ENCODE results near the gene ADAR.

Gene ADAR

GRCh38 chr1:154614901-154615300 lies 6.9 kb upstream of the ADAR start:
- no peak for DNase-seq

- DNase-seq, result no peak
Observed at GRCh38 chr1:154614247-154614646, 6.3 kb upstream of the ADAR start.

GRCh38 chr1:154611150-154611862 lies 3.3 kb upstream of the ADAR start:
- DNase-seq, result no peak

GRCh38 chr1:154609398-154610380 lies 1.7 kb upstream of the ADAR start:
- DNase-seq, result no peak

GRCh38 chr1:154608397-154609270 lies 648 bp upstream of the ADAR start:
- peak in 1 of 2 donors; percentile 8 for DNase-seq

- DNase-seq, result peak; percentile 19 to 33
Observed at GRCh38 chr1:154607106-154607608, 829 bp downstream of the ADAR start.

- DNase-seq, result peak; percentile 50 to 73
Observed at GRCh38 chr1:154605534-154605933, 2.5 kb downstream of the ADAR start.

GRCh38 chr1:154603317-154603716 lies 4.7 kb downstream of the ADAR start:
- DNase-seq, result no peak

- no peak for DNase-seq
Observed at GRCh38 chr1:154599658-154600057, 8.3 kb downstream of the ADAR start.

GRCh38 chr1:154598871-154599635 lies 8.9 kb downstream of the ADAR start:
- no peak for DNase-seq

- DNase-seq, result no peak
Observed at GRCh38 chr1:154595621-154596020, 12.4 kb downstream of the ADAR start.

GRCh38 chr1:154594811-154595210 lies 13.2 kb downstream of the ADAR start:
- DNase-seq, result no peak

GRCh38 chr1:154593390-154593789 lies 14.6 kb downstream of the ADAR start:
- no peak for DNase-seq

GRCh38 chr1:154591206-154591605 lies 16.8 kb downstream of the ADAR start:
- no peak for DNase-seq

- DNase-seq, result no peak
Observed at GRCh38 chr1:154590756-154591155, 17.2 kb downstream of the ADAR start.

GRCh38 chr1:154589780-154590179 lies 18.2 kb downstream of the ADAR start:
- no peak for DNase-seq

- no peak for DNase-seq
Observed at GRCh38 chr1:154586641-154587040, 21.3 kb downstream of the ADAR start.

- DNase-seq, result no peak
Observed at GRCh38 chr1:154586231-154586630, 21.8 kb downstream of the ADAR start.

GRCh38 chr1:154584267-154584994 lies 23.6 kb downstream of the ADAR start:
- DNase-seq, result no peak

GRCh38 chr1:154583773-154584172 lies 24.2 kb downstream of the ADAR start:
- DNase-seq, result no peak

- no peak for DNase-seq
Observed at GRCh38 chr1:154582885-154583284, 25.1 kb downstream of the ADAR start.

Measured in inflammatory macrophage (primary cell).